HG03571 (cell line): ENCODE results near the gene GPER1.

Experiments
- ATAC-seq: cut with Tn5 transposase; IDR thresholded peaks from one replicate; pipeline ENCODE4 v1.9.1; 2021; ENCODE audit not compliant: unreplicated experiment

Gene GPER1

GRCh38 chr7:1053816-1054370, 34.0 kb upstream of the GPER1 start:
- ATAC-seq: no peak

- no peak for ATAC-seq
Observed at GRCh38 chr7:1054438-1054837, 33.5 kb upstream of the GPER1 start.

- ATAC-seq: no peak
Observed at GRCh38 chr7:1054861-1055450, 33.0 kb upstream of the GPER1 start.

GRCh38 chr7:1055491-1055955, 32.4 kb upstream of the GPER1 start:
- no peak for ATAC-seq

GRCh38 chr7:1055956-1056784, 31.7 kb upstream of the GPER1 start:
- ATAC-seq: no peak

- ATAC-seq: no peak
Observed at GRCh38 chr7:1056785-1057410, 31.0 kb upstream of the GPER1 start.

GRCh38 chr7:1057416-1058291, 30.3 kb upstream of the GPER1 start:
- no peak for ATAC-seq

- ATAC-seq: no peak
Observed at GRCh38 chr7:1058311-1058710, 29.6 kb upstream of the GPER1 start.

GRCh38 chr7:1058821-1059199, 29.1 kb upstream of the GPER1 start:
- no peak for ATAC-seq

GRCh38 chr7:1059200-1060091, 28.5 kb upstream of the GPER1 start:
- ATAC-seq: no peak

- no peak for ATAC-seq
Observed at GRCh38 chr7:1060315-1061072, 27.4 kb upstream of the GPER1 start.

- no peak for ATAC-seq
Observed at GRCh38 chr7:1061180-1061579, 26.7 kb upstream of the GPER1 start.

GRCh38 chr7:1062296-1063294, 25.3 kb upstream of the GPER1 start:
- ATAC-seq: peak; percentile 53

- no peak for ATAC-seq
Observed at GRCh38 chr7:1063361-1063760, 24.6 kb upstream of the GPER1 start.

GRCh38 chr7:1064581-1064980, 23.3 kb upstream of the GPER1 start:
- ATAC-seq: no peak

GRCh38 chr7:1065263-1065584, 22.7 kb upstream of the GPER1 start:
- no peak for ATAC-seq

GRCh38 chr7:1065585-1066241, 22.2 kb upstream of the GPER1 start:
- ATAC-seq: peak; percentile 52

- no peak for ATAC-seq
Observed at GRCh38 chr7:1066242-1066588, 21.7 kb upstream of the GPER1 start.
